ENCODE data around the gene TMSB4X.

TMSB4X gene

GRCh38 chrX:13005661-13006473, 31.0 kb downstream of the TMSB4X start:
- peak overlapping the region; percentile 19; the same call in 1 of the 2 replicates for H3K27ac ChIP-seq
- TF ChIP-seq CTCF (conservative IDR thresholded peaks at IDR 0.05): no peak

- peak overlapping the region; percentile 64 for H3K27ac ChIP-seq
- TF ChIP-seq CTCF (conservative IDR thresholded peaks at IDR 0.05): no peak
These were observed 32.7 kb downstream of the TMSB4X start for GRCh38 chrX:13007519-13008188.

- H3K27ac ChIP-seq: peak overlapping the region; percentile 64
- no peak for TF ChIP-seq CTCF (conservative IDR thresholded peaks at IDR 0.05)
These were observed 33.3 kb downstream of the TMSB4X start for GRCh38 chrX:13008189-13008533.

GRCh38 chrX:13008851-13009250, 33.9 kb downstream of the TMSB4X start:
- peak overlapping the region; percentile 64; the same call in 1 of the 2 replicates for H3K27ac ChIP-seq
- TF ChIP-seq CTCF (conservative IDR thresholded peaks at IDR 0.05): no peak

GRCh38 chrX:13009273-13009672, 34.4 kb downstream of the TMSB4X start:
- TF ChIP-seq CTCF (conservative IDR thresholded peaks at IDR 0.05): no peak
- no peak overlapping the region for H3K27ac ChIP-seq

- TF ChIP-seq CTCF (conservative IDR thresholded peaks at IDR 0.05): no peak
- H3K27ac ChIP-seq: no peak overlapping the region
These were observed 34.9 kb downstream of the TMSB4X start for GRCh38 chrX:13009844-13010243.

- H3K27ac ChIP-seq: no peak overlapping the region
- no peak for TF ChIP-seq CTCF (conservative IDR thresholded peaks at IDR 0.05)
These were observed 35.6 kb downstream of the TMSB4X start for GRCh38 chrX:13010546-13010945.
